ENCODE results near the gene GMPR2.

The GMPR2 gene

GRCh38 chr14:24232645-24233537, at the start of gene GMPR2:
Gene GMPR2, plus strand, starts transcription at chr14:24232929. Its CDS starts 325 bp downstream, at chr14:24233254.
- peak; percentile 73 for DNase-seq (ENCODE audit: low spot score)

- no peak for DNase-seq (ENCODE audit: low spot score)
Measured at GRCh38 chr14:24183014-24183481, 49.7 kb upstream of the GMPR2 start.

GRCh38 chr14:24184104-24184970, 48.4 kb upstream of the GMPR2 start:
- DNase-seq (ENCODE audit: low spot score): no peak

- DNase-seq (ENCODE audit: low spot score): no peak
Measured at GRCh38 chr14:24185026-24185425, 47.7 kb upstream of the GMPR2 start.

- DNase-seq (ENCODE audit: low spot score): no peak
Measured at GRCh38 chr14:24185741-24186140, 47.0 kb upstream of the GMPR2 start.

GRCh38 chr14:24186831-24187538, 45.7 kb upstream of the GMPR2 start:
- no peak for DNase-seq (ENCODE audit: low spot score)

GRCh38 chr14:24187539-24187915, 45.2 kb upstream of the GMPR2 start:
- no peak for DNase-seq (ENCODE audit: low spot score)

- peak; percentile 99 for DNase-seq (ENCODE audit: low spot score)
Measured at GRCh38 chr14:24188251-24189058, 44.3 kb upstream of the GMPR2 start, which contains the start of gene IPO4. Gene IPO4, minus strand, starts transcription at chr14:24188816. Its CDS starts 29 bp downstream, at chr14:24188787.

GRCh38 chr14:24189059-24189375, 43.7 kb upstream of the GMPR2 start:
- no peak for DNase-seq (ENCODE audit: low spot score)

GRCh38 chr14:24189460-24189859, 43.3 kb upstream of the GMPR2 start:
- DNase-seq (ENCODE audit: low spot score): no peak

GRCh38 chr14:24190416-24190815, 42.3 kb upstream of the GMPR2 start:
- DNase-seq (ENCODE audit: low spot score): no peak

GRCh38 chr14:24192933-24193332, 39.8 kb upstream of the GMPR2 start:
- no peak for DNase-seq (ENCODE audit: low spot score)

GRCh38 chr14:24194186-24194872, 38.4 kb upstream of the GMPR2 start:
- no peak for DNase-seq (ENCODE audit: low spot score)

GRCh38 chr14:24194873-24195185, 37.9 kb upstream of the GMPR2 start:
- DNase-seq (ENCODE audit: low spot score): no peak

GRCh38 chr14:24195186-24196070, 37.3 kb upstream of the GMPR2 start, which contains the start of gene TM9SF1:
Gene TM9SF1, minus strand, starts transcription at chr14:24195441. Its CDS starts 422 bp downstream, at chr14:24195019.
- peak; percentile 95 for DNase-seq (ENCODE audit: low spot score)

GRCh38 chr14:24196071-24197055, 36.4 kb upstream of the GMPR2 start:
- DNase-seq (ENCODE audit: low spot score): no peak

GRCh38 chr14:24197056-24197450, 35.7 kb upstream of the GMPR2 start:
- DNase-seq (ENCODE audit: low spot score): no peak

- DNase-seq (ENCODE audit: low spot score): no peak
Measured at GRCh38 chr14:24198814-24199524, 33.8 kb upstream of the GMPR2 start.
